GM12891 (cell line): ENCODE measurements around the gene DNAJC4.

Experiments
- PAX5 ChIP-seq: IDR thresholded peaks from 2 replicates; pipeline ENCODE4 v1.6.1; 2011; ENCODE audit warnings: low read length, moderate library complexity, mild to moderate bottlenecking; ENCODE audit not compliant: insufficient read depth, severe bottlenecking
- POLR2A ChIP-seq: IDR thresholded peaks from 2 replicates; pipeline ENCODE4 v1.6.1; 2011; ENCODE audit warnings: low read depth, low read length, control low read depth
- POLR2AphosphoS5 ChIP-seq: IDR thresholded peaks from 2 replicates; pipeline ENCODE4 v1.6.1; 2011; ENCODE audit warnings: low read depth, low read length, control low read depth
- POU2F2 ChIP-seq: IDR thresholded peaks from 2 replicates; pipeline ENCODE4 v1.6.1; 2011; ENCODE audit warnings: low read depth, mild to moderate bottlenecking, control low read depth, low read length, moderate library complexity
- SPI1 ChIP-seq: IDR thresholded peaks from 2 replicates; pipeline ENCODE4 v1.6.1; 2011; ENCODE audit warnings: low read depth, low read length, control low read depth
- TAF1 ChIP-seq: IDR thresholded peaks from 2 replicates; pipeline ENCODE4 v1.6.1; 2011; ENCODE audit warnings: low read depth, low read length, control low read depth

DNA sequence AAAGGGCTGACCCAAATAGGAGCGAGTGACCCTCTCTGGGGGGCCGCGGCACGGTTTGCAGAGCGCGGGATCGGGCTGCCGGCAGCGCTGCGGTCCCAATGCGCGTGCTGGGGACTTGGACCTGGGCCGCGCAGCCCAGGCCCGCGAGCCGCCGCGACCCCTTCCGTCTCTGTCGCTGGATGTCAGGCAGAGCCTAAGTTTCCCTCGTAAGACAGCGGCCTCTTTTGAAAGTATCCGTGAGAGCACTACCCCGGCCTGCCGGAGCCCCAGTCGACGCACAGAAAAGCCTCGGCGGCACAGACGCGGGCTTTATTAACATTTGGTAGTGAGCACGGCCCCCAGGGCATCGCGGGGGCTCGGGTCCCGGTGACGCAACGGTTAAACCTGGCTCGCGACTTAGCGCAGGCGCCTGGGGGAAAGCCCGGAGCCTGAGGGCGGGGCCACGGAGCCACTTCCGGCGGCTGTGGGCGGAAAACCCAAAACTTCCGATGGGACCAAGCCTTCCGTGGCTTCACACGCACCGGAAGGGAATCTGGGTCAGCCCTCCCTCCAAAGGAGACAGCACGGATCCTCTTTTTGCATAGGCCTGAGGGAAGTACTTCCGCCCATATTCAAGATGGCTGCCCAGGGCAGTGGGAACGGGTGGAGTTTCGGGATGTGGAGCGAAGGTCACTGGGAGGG lies 39.3 kb downstream of the DNAJC4 start:
- TF ChIP-seq POLR2A (peak; percentile 67), POLR2AphosphoS5 (peak; percentile 75), TAF1 (peak; percentile 62; the same call in 1 of the 2 replicates), PAX5 (no peak), SPI1 (peak; percentile 67), POU2F2 (peak; percentile 91)
